ENCODE measurements around the gene KRT76. TPM values are rescaled to one million over a fixed set of nuclear protein-coding genes. Genes with fewer than 3 reads are reported as not detected.

The KRT76 gene
- total RNA-seq, 1 donor from 2014 or later, result not detected

GRCh38 chr12:52817003-52817698, 40.0 kb upstream of the KRT76 start:
- no peak for DNase-seq
- Mint-ChIP-seq H3K4me3 (no peak overlapping the region), H3K4me1 (no peaks in the 10 kb centered on the region), H3K36me3 (ENCODE audit: low read depth) (no peaks in the 10 kb centered on the region), H3K27ac (no peak overlapping the region), H3K27me3 (peaks cover 2% of the 10 kb centered on the region), H3K9me3 (no peaks in the 10 kb centered on the region)
- intact Hi-C loops (cut with micrococcal nuclease), result no loop called here

- Mint-ChIP-seq H3K27ac (no peak overlapping the region), H3K27me3 (peaks cover 2% of the 10 kb centered on the region), H3K9me3 (no peaks in the 10 kb centered on the region), H3K4me3 (no peak overlapping the region), H3K36me3 (ENCODE audit: low read depth) (no peaks in the 10 kb centered on the region), H3K4me1 (no peaks in the 10 kb centered on the region)
- no peak for DNase-seq
- intact Hi-C loops (cut with micrococcal nuclease), result no loop called here
These were observed 38.8 kb upstream of the KRT76 start for GRCh38 chr12:52815676-52816588.

- Mint-ChIP-seq H3K27ac (no peak overlapping the region), H3K4me1 (no peaks in the 10 kb centered on the region), H3K4me3 (no peak overlapping the region), H3K27me3 (peaks cover 5% of the 10 kb centered on the region), H3K9me3 (no peaks in the 10 kb centered on the region), H3K36me3 (ENCODE audit: low read depth) (no peaks in the 10 kb centered on the region)
- DNase-seq, result no peak
- intact Hi-C loops (cut with micrococcal nuclease), result no loop called here
These were observed 38.0 kb upstream of the KRT76 start for GRCh38 chr12:52815161-52815560.

GRCh38 chr12:52814710-52815155, 37.6 kb upstream of the KRT76 start:
- Mint-ChIP-seq H3K27me3 (peaks cover 5% of the 10 kb centered on the region), H3K27ac (no peak overlapping the region), H3K36me3 (ENCODE audit: low read depth) (no peaks in the 10 kb centered on the region), H3K9me3 (no peaks in the 10 kb centered on the region), H3K4me1 (no peaks in the 10 kb centered on the region), H3K4me3 (no peak overlapping the region)
- intact Hi-C loops (cut with micrococcal nuclease), result no loop called here
- DNase-seq, result no peak

GRCh38 chr12:52813885-52814709, 37.0 kb upstream of the KRT76 start, which contains the start of gene KRT4:
TSS of gene KRT4 (minus strand) at chr12:52814116. CDS start at chr12:52814058, 58 bp downstream.
- DNase-seq, result no peak
- no peaks in the 10 kb centered on the region for H3K36me3 Mint-ChIP-seq (ENCODE audit: low read depth)

GRCh38 chr12:52813203-52813819, 36.2 kb upstream of the KRT76 start:
- intact Hi-C loops (cut with micrococcal nuclease), result no loop called here
- Mint-ChIP-seq H3K4me1 (no peaks in the 10 kb centered on the region), H3K27ac (no peak overlapping the region)

More at GRCh38 chr12:52813885-52814709, 37.0 kb upstream of the KRT76 start, which contains the start of gene KRT4:
- Mint-ChIP-seq H3K27me3 (peaks cover 5% of the 10 kb centered on the region), H3K4me3 (no peak within 1 kb of the TSS), H3K9me3 (no peaks in the 10 kb centered on the region), H3K27ac (no peak within 1 kb of the TSS), H3K4me1 (no peaks in the 10 kb centered on the region)
- intact Hi-C loops (cut with micrococcal nuclease), result no loop called here

GRCh38 chr12:52812749-52813148, 35.6 kb upstream of the KRT76 start:
- Mint-ChIP-seq H3K27ac (no peak overlapping the region), H3K9me3 (no peaks in the 10 kb centered on the region), H3K4me3 (no peak overlapping the region), H3K27me3 (peaks cover 5% of the 10 kb centered on the region), H3K36me3 (ENCODE audit: low read depth) (no peaks in the 10 kb centered on the region), H3K4me1 (no peaks in the 10 kb centered on the region)
- intact Hi-C loops (cut with micrococcal nuclease), result no loop called here
- no peak for DNase-seq

More at GRCh38 chr12:52813203-52813819, 36.2 kb upstream of the KRT76 start:
- no peak for DNase-seq
- peaks cover 5% of the 10 kb centered on the region for H3K27me3 Mint-ChIP-seq
- H3K9me3 Mint-ChIP-seq, result no peaks in the 10 kb centered on the region
- no peak overlapping the region for H3K4me3 Mint-ChIP-seq
- H3K36me3 Mint-ChIP-seq (ENCODE audit: low read depth), result no peaks in the 10 kb centered on the region

GRCh38 chr12:52812073-52812400, 34.9 kb upstream of the KRT76 start:
- DNase-seq, result no peak
- no peaks in the 10 kb centered on the region for H3K36me3 Mint-ChIP-seq (ENCODE audit: low read depth)
- intact Hi-C loops (cut with micrococcal nuclease), result no loop called here
- H3K9me3 Mint-ChIP-seq, result no peaks in the 10 kb centered on the region
- no peak overlapping the region for H3K4me3 Mint-ChIP-seq
- no peaks in the 10 kb centered on the region for H3K4me1 Mint-ChIP-seq
- H3K27me3 Mint-ChIP-seq, result peaks cover 5% of the 10 kb centered on the region
- H3K27ac Mint-ChIP-seq, result no peak overlapping the region

GRCh38 chr12:52811191-52812072, 34.3 kb upstream of the KRT76 start:
- no peaks in the 10 kb centered on the region for H3K36me3 Mint-ChIP-seq (ENCODE audit: low read depth)

GRCh38 chr12:52810554-52810953, 33.4 kb upstream of the KRT76 start:
- H3K9me3 Mint-ChIP-seq, result no peaks in the 10 kb centered on the region
- intact Hi-C loops (cut with micrococcal nuclease), result no loop called here
- H3K27ac Mint-ChIP-seq, result no peak overlapping the region
- H3K36me3 Mint-ChIP-seq (ENCODE audit: low read depth), result no peaks in the 10 kb centered on the region
- DNase-seq, result no peak
- H3K27me3 Mint-ChIP-seq, result peaks cover 5% of the 10 kb centered on the region
- H3K4me1 Mint-ChIP-seq, result no peaks in the 10 kb centered on the region
- H3K4me3 Mint-ChIP-seq, result no peak overlapping the region

More at GRCh38 chr12:52811191-52812072, 34.3 kb upstream of the KRT76 start:
- no peaks in the 10 kb centered on the region for H3K4me1 Mint-ChIP-seq
- DNase-seq, result no peak
- no peak overlapping the region for H3K4me3 Mint-ChIP-seq
- no peaks in the 10 kb centered on the region for H3K9me3 Mint-ChIP-seq
- intact Hi-C loops (cut with micrococcal nuclease), result no loop called here
- peaks cover 5% of the 10 kb centered on the region for H3K27me3 Mint-ChIP-seq
- H3K27ac Mint-ChIP-seq, result no peak overlapping the region

GRCh38 chr12:52809166-52809565, 32.0 kb upstream of the KRT76 start:
- Mint-ChIP-seq H3K27ac (no peak overlapping the region), H3K4me3 (no peak overlapping the region), H3K9me3 (no peaks in the 10 kb centered on the region), H3K4me1 (no peaks in the 10 kb centered on the region), H3K36me3 (ENCODE audit: low read depth) (no peaks in the 10 kb centered on the region), H3K27me3 (peaks cover 3% of the 10 kb centered on the region)
- intact Hi-C loops (cut with micrococcal nuclease), result no loop called here
- no peak for DNase-seq

GRCh38 chr12:52808573-52809160, 31.5 kb upstream of the KRT76 start:
- peaks cover 3% of the 10 kb centered on the region for H3K27me3 Mint-ChIP-seq
- H3K4me1 Mint-ChIP-seq, result no peaks in the 10 kb centered on the region
- H3K36me3 Mint-ChIP-seq (ENCODE audit: low read depth), result no peaks in the 10 kb centered on the region
- intact Hi-C loops (cut with micrococcal nuclease), result no loop called here
- H3K27ac Mint-ChIP-seq, result no peak overlapping the region
- no peak for DNase-seq
- H3K9me3 Mint-ChIP-seq, result no peaks in the 10 kb centered on the region
- no peak overlapping the region for H3K4me3 Mint-ChIP-seq
